ENCODE measurements around the gene SLC6A20.

The SLC6A20 gene

GRCh38 chr3:45789235-45789812 lies 7.0 kb downstream of the SLC6A20 start:
- CTCF ChIA-PET = interaction anchor here (0.6 kb wide), 1 partner anchor 167 kb away, joined by 4 read pairs; no protein-coding TSS in a partner anchor
- no peak for TF ChIP-seq LEF1 (IDR thresholded peaks at IDR 0.05; ENCODE audit: borderline replicate concordance)
- TF ChIP-seq SP1 (IDR thresholded peaks at IDR 0.05) = no peak
- no peak for TF ChIP-seq PKNOX1 (IDR thresholded peaks at IDR 0.05)
- no peak for TF ChIP-seq ZNF384 (IDR thresholded peaks at IDR 0.05)
- no peak for DNase-seq (ENCODE audit: extremely low spot score)
- POLR2A ChIA-PET = no interaction called here

GRCh38 chr3:45787551-45787950 lies 8.8 kb downstream of the SLC6A20 start:
- CTCF ChIA-PET = no interaction called here
- TF ChIP-seq FOXM1 (IDR thresholded peaks at IDR 0.05; ENCODE audit: borderline replicate concordance) (no peak), SUZ12 (IDR thresholded peaks at IDR 0.05) (no peak), FOXA1 (IDR thresholded peaks at IDR 0.05) (no peak), NFRKB (IDR thresholded peaks at IDR 0.05) (no peak)
- DNase-seq (ENCODE audit: extremely low spot score) = no peak
- POLR2A ChIA-PET = interaction anchor here (0.6 kb wide), 1 partner anchor 65 kb away, joined by 3 read pairs; no protein-coding TSS in a partner anchor

GRCh38 chr3:45786801-45787495 lies 9.4 kb downstream of the SLC6A20 start:
- CTCF ChIA-PET = no interaction called here
- no peak for DNase-seq (ENCODE audit: extremely low spot score)
- POLR2A ChIA-PET = no interaction called here

GRCh38 chr3:45785605-45786150 lies 10.7 kb downstream of the SLC6A20 start:
- ChIA-PET CTCF (no interaction called here), POLR2A (no interaction called here)
- no peak for TF ChIP-seq FOXM1 (IDR thresholded peaks at IDR 0.05; ENCODE audit: borderline replicate concordance)
- no peak for TF ChIP-seq L3MBTL2 (conservative IDR thresholded peaks at IDR 0.05)
- no peak for TF ChIP-seq CTBP1 (IDR thresholded peaks at IDR 0.05; ENCODE audit: borderline replicate concordance)
- no peak for TF ChIP-seq PKNOX1 (IDR thresholded peaks at IDR 0.05)
- no peak for TF ChIP-seq ELF4 (IDR thresholded peaks at IDR 0.05)
- TF ChIP-seq FOXA1 (IDR thresholded peaks at IDR 0.05) = no peak
- no peak for TF ChIP-seq TARDBP (IDR thresholded peaks at IDR 0.05)
- TF ChIP-seq HDGF (IDR thresholded peaks at IDR 0.05; ENCODE audit: borderline replicate concordance) = no peak
- TF ChIP-seq BHLHE40 (IDR thresholded peaks at IDR 0.05; ENCODE audit: borderline replicate concordance) = no peak
- TF ChIP-seq SP1 (IDR thresholded peaks at IDR 0.05) = no peak
- no peak for TF ChIP-seq FOXK2 (IDR thresholded peaks at IDR 0.05)
- no peak for TF ChIP-seq NFRKB (IDR thresholded peaks at IDR 0.05)
- no peak for DNase-seq (ENCODE audit: extremely low spot score)

More at GRCh38 chr3:45786801-45787495, 9.4 kb downstream of the SLC6A20 start:
- no peak for TF ChIP-seq ELF4 (IDR thresholded peaks at IDR 0.05)

- ChIA-PET CTCF (no interaction called here), POLR2A (no interaction called here)
- DNase-seq (ENCODE audit: extremely low spot score) = no peak
- TF ChIP-seq FOXK2 (IDR thresholded peaks at IDR 0.05) (no peak), FOXA1 (IDR thresholded peaks at IDR 0.05) (no peak)
Measured at GRCh38 chr3:45783667-45784066, 12.7 kb downstream of the SLC6A20 start.

- no peak for DNase-seq (ENCODE audit: extremely low spot score)
- TF ChIP-seq FOXA1 (IDR thresholded peaks at IDR 0.05) (no peak), LEF1 (IDR thresholded peaks at IDR 0.05; ENCODE audit: borderline replicate concordance) (no peak)
- POLR2A ChIA-PET = no interaction called here
- CTCF ChIA-PET = interaction anchor here (0.6 kb wide), 1 partner anchor 188 kb away, joined by 3 read pairs; no protein-coding TSS in a partner anchor
Measured at GRCh38 chr3:45782381-45782780, 14.0 kb downstream of the SLC6A20 start.

- ChIA-PET POLR2A (no interaction called here), CTCF (interaction anchor here (0.6 kb wide), 1 partner anchor 189 kb away, joined by 3 read pairs; no protein-coding TSS in a partner anchor)
- DNase-seq (ENCODE audit: extremely low spot score) = no peak
- no peak for TF ChIP-seq FOXM1 (IDR thresholded peaks at IDR 0.05; ENCODE audit: borderline replicate concordance)
- no peak for TF ChIP-seq L3MBTL2 (conservative IDR thresholded peaks at IDR 0.05)
- no peak for TF ChIP-seq SUZ12 (IDR thresholded peaks at IDR 0.05)
- no peak for TF ChIP-seq FOXA1 (IDR thresholded peaks at IDR 0.05)
- no peak for TF ChIP-seq HDGF (IDR thresholded peaks at IDR 0.05; ENCODE audit: borderline replicate concordance)
- TF ChIP-seq CTBP1 (IDR thresholded peaks at IDR 0.05; ENCODE audit: borderline replicate concordance) = no peak
- TF ChIP-seq ZNF384 (IDR thresholded peaks at IDR 0.05) = no peak
- no peak for TF ChIP-seq LEF1 (IDR thresholded peaks at IDR 0.05; ENCODE audit: borderline replicate concordance)
- no peak for TF ChIP-seq FOXK2 (IDR thresholded peaks at IDR 0.05)
- TF ChIP-seq BHLHE40 (IDR thresholded peaks at IDR 0.05; ENCODE audit: borderline replicate concordance) = no peak
Measured at GRCh38 chr3:45781841-45782240, 14.5 kb downstream of the SLC6A20 start.

- POLR2A ChIA-PET = no interaction called here
- CTCF ChIA-PET = interaction anchor here (1.2 kb wide), 1 partner anchor 20 kb away, joined by 3 read pairs; no protein-coding TSS in a partner anchor
Measured at GRCh38 chr3:45781271-45781670, 15.1 kb downstream of the SLC6A20 start.

More at GRCh38 chr3:45781271-45781670, 15.1 kb downstream of the SLC6A20 start:
- TF ChIP-seq SP1 (IDR thresholded peaks at IDR 0.05) = no peak
- TF ChIP-seq ZNF384 (IDR thresholded peaks at IDR 0.05) = no peak
- no peak for TF ChIP-seq ARNT (IDR thresholded peaks at IDR 0.05)
- no peak for TF ChIP-seq BHLHE40 (IDR thresholded peaks at IDR 0.05; ENCODE audit: borderline replicate concordance)
- no peak for TF ChIP-seq LEF1 (IDR thresholded peaks at IDR 0.05; ENCODE audit: borderline replicate concordance)
- no peak for TF ChIP-seq CTBP1 (IDR thresholded peaks at IDR 0.05; ENCODE audit: borderline replicate concordance)
- no peak for TF ChIP-seq FOXA1 (IDR thresholded peaks at IDR 0.05)
- TF ChIP-seq NFRKB (IDR thresholded peaks at IDR 0.05) = no peak
- TF ChIP-seq ELF4 (IDR thresholded peaks at IDR 0.05) = no peak
- TF ChIP-seq HDGF (IDR thresholded peaks at IDR 0.05; ENCODE audit: borderline replicate concordance) = no peak
- no peak for TF ChIP-seq SUZ12 (IDR thresholded peaks at IDR 0.05)
- no peak for TF ChIP-seq L3MBTL2 (conservative IDR thresholded peaks at IDR 0.05)
- no peak for TF ChIP-seq FOXM1 (IDR thresholded peaks at IDR 0.05; ENCODE audit: borderline replicate concordance)
- TF ChIP-seq FOXK2 (IDR thresholded peaks at IDR 0.05) = no peak
- no peak for TF ChIP-seq TARDBP (IDR thresholded peaks at IDR 0.05)
- no peak for DNase-seq (ENCODE audit: extremely low spot score)
